Activated naive CD4-positive, alpha-beta T cell treated with anti-CD3 and anti-CD28 coated beads, Interleukin-2, amount 50 U/mL, for 16 hours (primary cell): Measurements from ENCODE around the gene MEGF9.

Source experiments
- DNase-seq: peaks from one replicate; pipeline ENCODE4 v3.0.0-alpha.2; 2020

Gene MEGF9

GRCh38 chr9:120619751-120620655 is 94.3 kb downstream of the MEGF9 start:
- DNase-seq = peak; percentile 54

GRCh38 chr9:120616966-120617935 is 97.0 kb downstream of the MEGF9 start:
- no peak for DNase-seq

- DNase-seq = no peak
Observed at GRCh38 chr9:120612218-120612617, 102.1 kb downstream of the MEGF9 start.

DNA sequence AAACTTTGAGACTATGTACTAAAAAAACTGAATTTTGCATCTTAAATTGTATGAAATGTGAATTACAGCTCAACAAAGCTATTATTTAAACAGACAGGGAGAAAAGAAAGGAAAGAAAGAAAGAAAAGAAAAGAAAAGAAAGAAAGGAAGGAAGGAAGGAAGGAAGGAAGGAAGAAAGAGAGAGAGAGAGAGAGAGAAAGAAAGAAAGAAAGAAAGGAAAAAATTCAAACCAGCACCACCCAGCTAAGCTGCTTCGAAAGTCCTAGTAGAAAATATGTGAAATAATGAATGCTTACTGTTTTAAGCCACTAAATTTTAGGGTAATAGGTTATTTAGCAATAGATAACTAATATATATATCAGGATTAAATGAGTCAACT is 102.6 kb downstream of the MEGF9 start:
- DNase-seq = no peak

DNA sequence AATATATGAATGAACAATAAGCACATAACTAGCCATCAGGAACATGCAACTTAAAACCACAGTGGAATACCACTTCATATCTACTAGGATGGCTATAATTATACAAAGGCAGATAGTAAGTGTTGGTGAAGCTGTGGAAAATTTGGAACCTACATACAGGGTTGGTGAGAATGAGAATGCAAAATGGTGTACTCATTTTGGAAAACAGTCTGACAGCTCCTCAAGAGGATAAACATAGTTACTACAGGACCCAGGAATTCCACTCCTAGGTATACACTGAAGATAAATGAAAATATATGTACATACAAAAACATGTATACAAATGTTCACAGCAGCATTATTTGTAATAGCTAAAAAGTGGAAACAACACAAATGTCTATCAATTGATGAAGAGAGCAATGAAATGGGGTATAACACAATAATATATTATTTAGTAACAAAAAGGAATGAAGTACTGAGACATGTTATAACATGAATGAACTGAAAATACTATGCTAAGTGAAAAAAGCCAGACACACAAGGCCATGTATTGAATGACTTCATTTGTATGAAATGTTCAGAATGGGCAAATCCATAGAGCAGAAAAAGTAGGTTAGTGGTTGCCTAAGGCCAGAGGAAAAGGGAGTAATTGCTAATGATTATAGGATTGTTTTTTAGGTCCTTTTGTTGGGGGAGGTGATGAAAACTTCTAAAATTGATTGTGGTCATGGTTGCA is 103.1 kb downstream of the MEGF9 start:
- DNase-seq = no peak

DNA sequence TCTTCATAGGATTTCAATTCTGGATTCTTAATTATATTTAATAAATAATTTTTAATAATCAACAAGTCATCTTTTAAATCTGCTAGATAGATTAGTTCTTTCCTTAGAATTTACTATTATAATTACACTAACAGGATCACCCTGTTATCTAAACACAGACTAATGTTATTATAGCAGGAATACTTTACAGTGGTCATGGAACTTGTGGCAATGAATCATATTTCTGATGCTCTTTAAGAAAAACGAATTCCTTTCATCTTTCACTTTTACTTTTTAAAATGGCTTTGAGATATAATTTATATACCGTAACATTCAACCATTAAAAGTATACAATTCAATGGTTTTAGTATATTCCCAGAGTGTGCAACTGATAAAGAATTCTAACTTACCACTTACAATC is 104.6 kb downstream of the MEGF9 start:
- DNase-seq = no peak

GRCh38 chr9:120608421-120608820 is 105.8 kb downstream of the MEGF9 start:
- no peak for DNase-seq

- no peak for DNase-seq
Observed at GRCh38 chr9:120603591-120603990, 110.7 kb downstream of the MEGF9 start.

DNA sequence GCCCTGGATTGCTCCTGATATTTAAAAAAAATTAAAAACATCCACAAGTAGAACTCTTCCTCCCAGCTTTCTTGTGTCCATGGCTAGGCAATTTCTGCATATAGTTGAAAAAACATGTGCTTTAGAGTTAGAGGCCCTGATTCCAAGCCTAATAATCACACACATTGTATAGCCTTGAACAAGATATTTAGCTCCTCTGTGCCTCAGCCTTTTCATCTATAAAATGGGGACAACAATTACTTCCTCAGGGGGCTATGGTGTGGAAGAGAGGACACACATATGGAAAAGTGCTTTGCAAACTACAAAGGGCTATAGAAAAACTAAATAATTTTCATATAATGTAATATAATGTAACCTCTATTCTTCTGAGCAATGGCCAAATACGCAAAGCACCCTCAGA is 111.3 kb downstream of the MEGF9 start:
- DNase-seq = no peak

DNA sequence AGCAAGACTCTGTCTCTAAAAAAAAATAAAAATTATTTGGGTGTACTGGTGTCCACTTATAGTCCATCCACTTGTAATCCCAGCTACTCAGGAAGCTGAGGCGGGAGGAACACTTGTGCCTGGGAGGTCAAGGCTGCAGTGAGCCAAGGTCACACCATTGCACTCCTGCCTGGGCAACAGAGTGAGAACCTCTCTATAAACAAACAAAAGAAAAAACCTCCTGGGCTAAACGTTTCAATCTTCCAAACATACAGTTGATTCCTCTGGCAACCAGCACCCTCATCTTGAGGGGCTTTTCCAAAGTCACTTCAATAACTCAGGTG is 120.4 kb downstream of the MEGF9 start:
- no peak for DNase-seq

- no peak for DNase-seq
Observed at GRCh38 chr9:120593250-120593954, 120.9 kb downstream of the MEGF9 start.

- no peak for DNase-seq
Observed at GRCh38 chr9:120592210-120592609, 122.1 kb downstream of the MEGF9 start.

DNA sequence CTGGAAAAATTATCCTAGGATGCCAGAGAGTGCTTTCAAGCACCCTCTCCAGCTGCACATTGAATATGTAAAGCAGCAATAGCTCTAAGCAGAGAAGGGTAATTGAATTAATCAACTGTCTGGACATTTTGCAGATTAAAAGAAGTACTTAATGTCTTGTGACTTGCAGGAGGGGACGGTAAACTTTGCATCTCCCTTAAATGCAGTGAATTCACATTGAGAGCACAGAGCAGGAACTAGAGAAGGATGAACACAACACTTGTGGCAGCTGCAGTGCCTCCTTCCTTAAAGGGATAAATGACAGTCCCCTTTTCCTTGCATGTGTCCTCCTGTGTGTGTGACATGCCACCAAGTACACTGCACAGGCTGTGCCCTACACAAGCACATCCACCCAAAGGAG is 126.9 kb downstream of the MEGF9 start:
- no peak for DNase-seq

GRCh38 chr9:120583958-120584369 is 130.3 kb downstream of the MEGF9 start:
- no peak for DNase-seq

GRCh38 chr9:120580051-120580896 is 134.0 kb downstream of the MEGF9 start, which contains the start of gene CDK5RAP2:
TSS of gene CDK5RAP2 (minus strand) at chr9:120580167. CDS start at chr9:120579978, 189 bp downstream.
- DNase-seq = peak; percentile 93

DNA sequence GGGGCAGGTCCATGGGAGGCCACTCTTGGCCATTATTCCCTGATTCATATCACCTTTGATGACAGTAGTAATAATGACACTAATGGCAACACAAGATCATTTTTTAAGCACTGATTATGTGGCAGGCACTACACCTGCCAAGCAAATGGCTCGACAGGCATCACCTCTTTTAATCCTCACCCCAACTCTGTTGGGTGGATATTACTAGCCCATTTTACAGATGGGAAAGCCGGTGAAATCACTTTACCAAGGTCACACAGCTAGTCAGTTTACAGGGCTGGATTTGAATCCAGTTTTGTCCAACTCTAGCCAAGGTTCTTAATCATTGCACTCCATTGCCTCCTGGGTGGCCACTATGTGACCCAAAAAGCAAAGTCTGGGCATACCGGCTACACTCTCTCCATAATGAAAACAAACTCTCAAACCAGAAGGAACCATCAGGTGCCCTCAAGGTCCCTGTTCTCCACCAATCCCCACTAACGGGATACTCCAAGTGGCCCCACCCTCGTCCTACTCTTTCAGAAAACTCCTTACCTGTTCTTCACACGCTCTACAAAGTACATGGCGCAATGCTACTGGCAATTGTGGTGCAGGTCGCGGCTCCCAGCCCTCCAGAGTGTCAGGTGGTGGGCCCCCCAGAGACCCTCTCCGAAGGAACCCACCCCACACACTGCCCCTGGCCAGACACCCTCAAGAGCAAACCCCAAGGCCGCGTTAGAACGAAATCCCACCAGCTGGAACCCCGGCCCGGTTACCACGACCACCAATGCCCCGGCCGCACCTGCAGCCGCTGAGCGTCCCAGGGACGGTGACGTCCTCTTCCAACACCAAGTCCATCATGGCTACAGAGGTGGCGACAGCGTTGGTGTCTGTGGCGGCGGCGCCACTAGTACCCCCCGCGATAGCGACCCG is 134.9 kb downstream of the MEGF9 start:
- no peak for DNase-seq

DNA sequence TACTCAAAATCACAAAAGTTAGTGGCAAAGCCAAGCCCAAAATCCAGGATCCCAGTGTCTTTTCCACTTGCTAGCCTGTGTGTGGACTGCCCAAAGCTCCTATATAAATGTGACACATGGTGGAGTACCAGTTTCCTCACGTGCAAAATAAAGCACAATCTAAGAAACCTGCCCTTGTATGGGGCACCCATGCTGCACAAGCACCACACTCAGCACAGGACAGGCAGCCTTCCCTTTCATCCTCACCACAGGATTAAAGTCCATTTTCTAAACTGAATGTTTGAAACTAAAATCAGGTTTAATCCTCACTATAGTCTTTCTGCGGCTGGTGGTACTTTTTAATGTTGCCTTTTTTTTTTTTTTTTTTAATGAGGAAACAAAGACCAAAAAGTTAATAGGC is 139.8 kb downstream of the MEGF9 start:
- no peak for DNase-seq

GRCh38 chr9:120572472-120572871 is 141.8 kb downstream of the MEGF9 start:
- DNase-seq = no peak

DNA sequence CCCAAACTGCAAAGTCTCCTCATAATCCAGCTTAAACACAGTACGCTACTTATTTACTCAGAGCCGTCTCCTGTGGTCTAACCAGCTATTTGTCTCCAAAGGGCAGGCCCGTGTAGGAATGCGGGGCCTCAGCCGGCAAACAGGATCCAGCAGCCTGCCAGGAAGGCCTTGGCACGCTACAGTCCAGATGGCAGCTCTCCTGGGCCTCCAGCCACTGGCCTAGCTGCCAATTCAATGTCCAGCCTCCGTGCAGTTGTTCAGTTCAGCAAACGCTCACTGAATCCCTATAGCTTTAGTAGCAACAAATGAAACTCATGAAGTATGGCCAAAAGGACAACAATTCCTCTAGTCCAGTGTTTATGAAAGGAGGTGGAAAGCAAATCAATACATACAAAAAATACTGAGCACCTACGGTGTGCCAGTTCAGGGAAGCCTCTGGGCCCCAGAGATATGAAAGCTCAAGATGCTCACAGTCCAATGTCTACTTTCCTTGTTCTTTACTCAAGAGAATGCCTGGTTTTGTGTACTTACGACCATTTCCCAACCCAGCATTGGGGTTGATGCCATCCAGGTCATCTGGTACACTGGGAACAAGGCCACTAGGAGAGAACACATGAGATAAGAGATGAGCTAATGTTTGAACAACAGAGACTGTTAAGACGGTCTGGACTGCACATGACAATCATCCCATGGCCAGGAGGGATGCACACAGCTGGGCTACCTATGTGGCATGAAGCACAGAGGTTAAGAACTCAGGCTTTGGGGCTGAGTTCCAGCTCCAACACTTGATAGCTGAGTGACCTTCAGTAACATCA is 142.6 kb downstream of the MEGF9 start:
- no peak for DNase-seq
